Measurements from ENCODE around the gene ATP5PB.

Gene ATP5PB

GRCh38 chr1:111507411-111508201 lies 58.3 kb downstream of the ATP5PB start:
- DNase-seq (ENCODE audit: low read depth, low spot score), result no peak

GRCh38 chr1:111509997-111510375 lies 60.7 kb downstream of the ATP5PB start:
- DNase-seq (ENCODE audit: low read depth, low spot score), result peak; percentile 50

- DNase-seq (ENCODE audit: low read depth, low spot score), result no peak
These were observed 62.1 kb downstream of the ATP5PB start for GRCh38 chr1:111511370-111511769.

Measured in astrocyte of the hippocampus (primary cell).